Measurements from ENCODE around the gene KRT74.

DNA sequence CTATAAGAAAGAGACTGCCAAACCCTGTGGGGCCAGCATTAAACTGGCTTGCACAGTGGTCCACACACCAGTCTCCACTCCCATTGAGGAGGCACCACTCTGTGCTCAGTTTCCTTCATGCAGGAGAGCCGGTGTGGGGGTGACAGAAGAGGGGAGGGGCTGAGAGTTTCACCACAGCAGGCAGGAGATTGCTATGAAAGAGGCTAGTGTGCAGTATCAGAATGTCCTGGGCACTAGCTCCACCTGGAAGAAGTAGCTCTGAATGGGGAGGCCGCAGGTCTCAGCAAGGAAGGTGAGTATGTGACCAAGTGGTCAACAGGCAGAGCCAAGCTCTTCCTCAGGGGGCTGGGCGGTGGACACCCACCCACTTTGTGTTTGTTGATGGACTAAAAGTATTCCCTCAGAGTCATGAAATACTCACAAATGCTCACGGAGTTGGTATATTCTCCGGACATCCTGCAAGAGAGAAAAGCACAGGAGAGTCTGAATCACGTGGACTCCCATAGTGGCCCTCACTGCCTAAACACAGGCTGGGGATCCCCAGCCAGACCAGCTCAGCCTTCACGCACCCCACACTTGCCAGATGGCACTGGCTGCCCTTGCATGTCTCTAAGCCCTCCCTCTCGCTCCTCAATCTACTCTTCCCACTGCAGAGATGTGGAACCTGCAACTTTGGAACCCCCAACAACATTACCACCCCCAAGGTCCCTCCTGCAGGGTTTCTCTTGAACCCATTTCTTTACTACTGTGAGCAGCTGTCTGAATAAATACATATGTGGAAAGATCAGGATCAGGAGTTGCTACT lies 35.4 kb upstream of the KRT74 start:
- no peak for TF ChIP-seq POLR2A (IDR thresholded peaks at IDR 0.05; ENCODE audit: low read depth, low read length)
- TF ChIP-seq POLR2AphosphoS5 (IDR thresholded peaks at IDR 0.05; ENCODE audit: low read depth, low read length) = no peak
- TF ChIP-seq TAF1 (IDR thresholded peaks at IDR 0.05; ENCODE audit: low read depth, low read length) = no peak
- no peak for TF ChIP-seq PAX5 (IDR thresholded peaks at IDR 0.05; ENCODE audit: insufficient read depth, low read length, severe bottlenecking)

Data from GM12891 (cell line).